DMS114 treated with DMSO at 0.1 percent for 48 hours (cell line): ENCODE data around the gene RIC8B.

ENCODE experiments used
- DNase-seq: peaks from one replicate; lab custom pipeline; 2025; ENCODE audit not compliant: unreplicated experiment; lab: John Stamatoyannopoulos, UW

The RIC8B gene

DNA sequence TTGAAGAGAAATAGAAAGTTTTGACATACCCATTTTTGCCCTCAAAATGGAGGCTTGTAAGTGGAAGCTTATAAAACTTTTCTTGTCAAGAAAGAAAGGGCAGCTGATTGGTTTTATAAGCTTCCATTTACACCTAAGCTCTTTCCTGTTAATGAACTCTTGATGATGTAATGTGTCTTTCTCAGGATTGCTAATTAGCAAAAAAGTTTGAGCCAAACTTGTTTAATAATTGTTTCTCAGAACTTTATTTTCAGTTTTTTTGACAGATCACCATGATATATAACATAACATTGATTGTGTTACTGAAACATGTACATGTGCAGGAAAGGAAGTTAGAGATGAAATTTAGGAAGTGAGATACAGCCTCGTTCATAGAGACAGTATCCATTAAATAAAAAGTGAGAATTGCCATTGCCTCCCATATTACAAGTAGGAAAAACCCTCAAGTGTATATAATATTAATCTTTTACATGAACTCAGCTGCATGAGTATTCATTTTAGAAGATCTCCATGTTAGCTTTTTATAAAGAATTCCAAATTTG, 26.8 kb downstream of the RIC8B start:
- DNase-seq = no peak

DNA sequence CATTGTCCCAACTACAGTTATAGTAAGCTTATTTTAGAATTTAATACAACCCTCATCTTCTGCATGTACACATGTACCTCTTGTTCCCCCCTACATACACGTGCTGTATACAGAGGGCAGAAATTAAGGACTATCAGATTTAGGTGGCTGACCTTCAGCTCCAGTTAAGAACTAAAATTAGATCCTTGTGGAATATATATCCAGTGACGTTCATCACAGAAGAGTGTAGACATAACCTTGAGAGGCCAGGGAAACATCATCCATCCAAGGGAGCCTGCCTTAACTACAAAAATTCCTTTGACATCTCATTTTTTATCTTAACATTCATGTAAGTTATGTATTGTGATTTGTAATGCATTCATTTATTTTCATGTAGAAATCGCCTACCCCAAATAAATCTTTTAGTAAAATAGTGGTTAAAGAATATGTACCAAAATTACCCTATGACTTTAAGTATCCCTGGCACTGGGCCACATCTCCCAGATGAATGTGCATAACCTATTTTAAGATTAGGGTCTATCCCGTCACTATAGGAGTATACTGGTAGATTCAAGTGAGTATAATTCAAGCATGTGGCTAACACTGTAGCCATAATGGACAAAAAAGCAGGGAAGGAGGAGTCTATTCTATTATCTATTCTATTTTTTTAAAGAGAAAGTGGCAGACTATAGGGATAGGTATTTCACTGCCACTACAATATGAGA, 27.5 kb downstream of the RIC8B start:
- DNase-seq = no peak

DNA sequence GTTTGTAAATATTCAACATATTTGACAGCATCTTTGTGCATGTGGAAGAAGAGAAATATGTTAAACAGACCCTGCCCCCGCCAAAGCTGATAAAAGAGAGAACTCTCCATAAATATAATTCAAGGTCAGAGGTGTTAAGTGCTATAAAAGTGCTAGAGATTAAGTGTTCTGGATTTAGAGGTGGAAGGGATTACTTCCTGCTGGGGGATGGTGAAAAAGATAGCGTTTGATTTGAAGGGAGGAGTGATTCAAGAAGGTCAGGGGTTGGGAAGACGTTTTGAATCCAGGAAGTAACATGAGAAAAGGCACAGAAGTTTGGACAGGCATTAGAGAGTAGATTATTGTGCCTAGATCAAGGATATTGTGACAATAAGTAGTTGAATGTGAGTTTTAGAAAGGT, 30.2 kb downstream of the RIC8B start:
- DNase-seq = no peak

DNA sequence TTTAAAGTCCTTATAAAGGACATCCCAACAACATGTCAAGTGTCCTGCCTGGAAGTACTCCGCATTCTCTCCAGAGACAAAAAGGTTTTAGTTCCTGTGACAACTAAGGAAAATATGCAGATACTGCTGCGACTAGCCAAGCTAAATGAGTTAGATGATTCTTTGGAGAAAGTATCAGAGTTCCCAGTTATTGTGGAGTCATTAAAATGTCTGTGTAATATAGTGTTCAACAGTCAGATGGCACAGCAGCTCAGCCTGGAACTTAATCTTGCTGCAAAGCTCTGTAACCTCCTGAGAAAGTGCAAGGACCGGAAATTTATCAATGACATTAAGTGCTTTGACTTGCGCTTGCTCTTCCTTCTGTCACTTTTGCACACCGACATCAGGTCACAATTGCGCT, 40.2 kb downstream of the RIC8B start:
- no peak for DNase-seq

DNA sequence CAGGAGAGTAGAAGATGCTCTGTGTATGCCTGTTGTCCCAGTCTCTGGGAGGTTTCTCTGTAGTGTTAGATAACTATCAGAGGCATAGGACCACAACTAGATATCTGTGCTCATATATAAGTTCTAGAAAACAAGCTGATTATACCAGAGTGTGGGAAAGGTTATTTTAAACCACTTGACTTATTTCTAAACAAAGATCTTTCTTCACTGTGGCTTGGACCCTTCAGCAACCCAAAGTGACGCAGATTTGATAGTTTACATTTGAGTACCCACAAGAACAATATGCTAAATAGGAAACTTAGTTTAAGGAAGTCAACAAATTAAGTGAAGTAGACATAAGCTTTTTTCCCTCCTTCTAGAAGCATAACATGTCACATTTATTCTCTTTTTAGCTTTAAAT, 41.3 kb downstream of the RIC8B start:
- DNase-seq = no peak

DNA sequence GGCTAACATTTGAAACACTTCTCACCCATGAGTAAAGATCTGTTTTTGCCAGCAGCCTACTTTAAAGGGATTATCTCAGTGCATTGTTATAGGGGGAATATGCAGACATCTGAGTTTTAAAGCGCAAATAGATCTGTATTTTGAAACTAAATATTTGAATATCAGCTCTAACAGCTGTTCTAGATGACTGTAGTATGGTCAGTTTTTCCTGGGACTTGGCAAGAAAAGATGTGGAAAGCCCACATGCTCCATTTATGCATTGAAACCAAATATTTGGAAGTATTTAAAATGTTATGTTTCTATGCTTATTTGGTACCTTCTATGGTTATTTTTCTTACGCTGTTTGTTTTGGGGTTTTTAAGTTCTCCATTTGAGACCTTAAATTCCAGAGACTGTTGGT, 41.7 kb downstream of the RIC8B start:
- DNase-seq = no peak

DNA sequence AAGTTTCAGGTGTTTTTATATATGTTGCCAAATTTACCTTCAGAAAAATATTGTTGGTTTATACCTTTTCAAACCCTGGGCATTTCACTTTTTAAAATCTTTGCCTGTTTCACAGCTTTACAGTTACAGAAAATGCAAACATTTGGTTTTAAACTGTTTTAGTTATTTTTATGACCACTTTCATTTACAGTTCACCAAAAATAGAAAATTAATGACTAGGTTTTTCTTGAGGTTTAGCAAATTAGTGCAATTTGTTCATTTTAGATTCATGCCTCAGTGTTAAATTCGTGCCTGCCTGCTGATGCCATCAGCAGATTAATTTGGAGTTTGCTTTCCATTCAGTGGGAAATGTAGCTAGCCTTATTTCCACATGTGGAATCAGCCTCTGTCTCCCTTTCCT, 45.5 kb downstream of the RIC8B start:
- DNase-seq = no peak

DNA sequence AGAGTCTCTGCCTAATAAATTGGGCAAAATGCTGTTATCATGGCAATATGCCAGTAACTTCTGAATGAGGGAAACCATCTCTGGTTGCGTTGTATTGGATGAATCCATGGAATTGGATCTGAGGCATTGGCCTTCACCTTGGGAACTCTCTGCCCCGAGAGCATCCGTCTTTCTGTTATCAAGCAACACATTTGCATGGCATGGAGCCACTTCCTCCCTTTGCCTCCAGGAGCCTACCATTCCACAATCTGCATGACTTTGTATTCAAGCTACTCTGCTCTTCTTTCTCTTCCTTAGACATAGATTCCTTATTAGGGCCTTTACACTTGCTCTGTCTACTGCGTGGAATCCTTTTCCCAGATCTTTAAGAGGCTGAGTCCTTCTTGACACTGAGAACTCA, 57.2 kb downstream of the RIC8B start:
- no peak for DNase-seq

DNA sequence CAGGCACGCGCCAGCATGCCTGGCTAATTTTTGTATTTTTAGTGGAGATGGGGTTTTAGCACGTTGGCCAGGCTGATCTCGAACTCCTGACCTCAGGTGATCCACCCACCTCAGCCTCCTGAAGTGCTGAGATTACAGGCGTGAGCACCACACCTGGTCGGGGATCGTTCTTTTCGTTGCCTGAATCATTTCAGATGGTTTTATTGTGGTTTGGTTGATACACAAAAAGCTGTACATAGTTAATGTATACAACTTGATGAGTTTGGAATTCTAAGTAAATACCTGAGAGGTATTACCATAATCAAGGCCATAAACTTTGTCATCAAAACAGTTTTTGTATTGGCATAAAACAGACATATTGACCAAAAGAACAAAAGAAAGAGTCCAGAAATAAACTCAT, 63.3 kb downstream of the RIC8B start:
- DNase-seq = no peak

DNA sequence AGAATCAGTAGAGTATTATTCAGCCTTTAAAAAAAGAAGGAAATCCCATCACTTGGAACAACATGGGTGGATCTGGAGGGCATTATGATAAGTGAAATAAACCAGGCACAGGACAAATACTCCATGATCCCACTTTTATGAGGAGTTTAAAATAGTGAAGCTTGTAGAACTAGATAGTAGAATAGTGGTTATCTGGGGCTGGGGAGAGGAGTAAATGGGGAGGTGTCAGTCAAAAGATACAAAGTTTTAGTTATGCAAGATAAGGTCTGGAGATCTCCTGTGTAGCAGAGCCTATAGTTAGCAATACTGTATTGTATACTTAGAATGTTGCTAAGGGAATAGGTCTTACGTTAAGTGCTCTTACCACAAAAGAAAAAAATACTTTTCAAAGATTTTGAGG, 64.9 kb downstream of the RIC8B start:
- no peak for DNase-seq

DNA sequence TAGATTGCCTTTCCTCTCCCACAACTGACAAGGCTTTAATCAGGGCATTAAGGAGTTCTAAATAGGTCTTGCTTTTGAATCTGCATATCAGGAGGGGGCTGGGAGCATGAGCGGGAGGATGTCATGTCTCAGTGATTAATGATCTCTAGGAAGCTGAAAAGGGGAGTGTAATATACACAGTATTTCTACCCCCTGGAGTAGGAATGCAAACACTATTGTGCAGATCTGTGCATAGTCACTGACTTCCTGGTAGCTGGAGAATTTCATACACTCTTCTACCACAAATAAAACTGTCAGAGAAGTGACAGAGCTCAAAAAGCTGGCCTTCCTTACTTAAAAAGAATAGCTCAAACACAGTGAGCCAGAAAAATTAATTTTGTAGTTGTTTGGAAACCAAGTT, 65.8 kb downstream of the RIC8B start:
- peak; percentile 77 for DNase-seq

DNA sequence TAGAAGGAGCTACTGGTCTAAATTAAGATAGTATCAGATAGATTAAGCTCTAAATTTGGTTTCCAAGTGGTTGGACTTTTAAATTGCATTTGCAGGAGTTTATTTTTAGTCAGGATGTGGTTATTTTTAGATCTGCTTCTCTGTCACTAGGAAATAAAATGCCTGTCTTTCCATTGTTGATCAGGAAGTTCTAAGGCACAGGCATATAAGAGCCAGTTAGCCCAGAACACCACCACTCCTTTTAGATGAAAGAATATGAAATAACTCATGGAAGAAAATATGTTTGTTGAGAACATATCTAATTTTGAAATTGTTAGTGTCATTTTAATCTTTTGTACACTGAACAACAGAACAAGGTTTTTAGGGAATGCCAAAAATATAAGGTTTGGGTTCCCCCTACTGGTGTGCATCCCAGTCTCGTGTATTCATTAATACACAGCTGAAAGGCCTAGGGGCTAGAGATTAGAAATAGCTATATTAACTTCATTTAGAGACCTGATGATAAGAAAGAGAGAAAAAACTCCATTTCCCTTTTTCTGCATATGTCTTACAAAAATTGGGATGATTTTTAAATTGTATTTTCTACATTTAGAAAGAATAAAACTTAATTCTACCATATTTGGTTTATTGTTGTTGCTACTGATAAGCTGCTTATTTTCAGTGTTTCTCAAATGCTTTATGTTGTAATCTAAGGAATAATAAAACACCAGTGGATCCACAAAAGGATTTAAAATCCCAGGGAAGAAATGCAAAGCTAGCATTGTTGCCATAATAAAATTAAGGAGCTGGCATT, 67.2 kb downstream of the RIC8B start:
- peak; percentile 49 for DNase-seq

DNA sequence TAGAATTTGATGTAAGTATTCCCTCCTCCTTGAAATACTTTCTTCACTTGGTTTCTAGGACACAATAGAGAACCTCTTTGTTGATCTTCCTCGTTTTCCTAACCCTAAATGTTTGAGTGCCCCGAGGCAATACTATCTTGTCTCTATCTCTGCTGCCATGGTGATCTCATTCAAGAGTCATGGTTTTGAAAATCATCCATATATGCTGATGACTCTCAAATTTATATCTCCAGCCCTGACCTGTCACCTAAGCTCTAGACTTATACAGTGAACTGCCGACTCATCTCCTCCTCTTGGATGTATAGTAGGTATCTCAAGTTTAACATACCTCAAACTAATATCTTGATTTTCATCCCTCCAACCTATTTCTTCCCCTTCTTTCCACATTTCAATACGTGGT, 71.4 kb downstream of the RIC8B start:
- no peak for DNase-seq

DNA sequence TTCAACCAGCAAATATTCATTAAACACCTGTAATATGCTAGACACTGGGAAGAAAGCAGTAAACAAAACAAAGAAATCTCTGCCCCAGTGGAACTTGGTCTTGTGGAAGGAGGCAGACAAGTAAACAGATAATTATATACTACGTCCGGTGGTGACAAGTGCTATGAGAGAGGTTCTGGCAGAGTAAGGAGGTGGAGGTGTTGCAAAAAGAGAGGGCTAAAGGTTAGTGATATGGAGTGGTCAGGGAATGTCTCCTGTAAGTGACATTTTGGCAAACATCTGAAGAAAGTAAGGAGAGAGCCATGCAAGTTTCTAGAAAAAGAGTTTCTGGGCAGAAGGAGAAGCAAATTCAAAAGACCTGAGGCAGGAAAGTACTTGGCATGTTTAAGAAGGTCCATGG, 73.4 kb downstream of the RIC8B start:
- no peak for DNase-seq

DNA sequence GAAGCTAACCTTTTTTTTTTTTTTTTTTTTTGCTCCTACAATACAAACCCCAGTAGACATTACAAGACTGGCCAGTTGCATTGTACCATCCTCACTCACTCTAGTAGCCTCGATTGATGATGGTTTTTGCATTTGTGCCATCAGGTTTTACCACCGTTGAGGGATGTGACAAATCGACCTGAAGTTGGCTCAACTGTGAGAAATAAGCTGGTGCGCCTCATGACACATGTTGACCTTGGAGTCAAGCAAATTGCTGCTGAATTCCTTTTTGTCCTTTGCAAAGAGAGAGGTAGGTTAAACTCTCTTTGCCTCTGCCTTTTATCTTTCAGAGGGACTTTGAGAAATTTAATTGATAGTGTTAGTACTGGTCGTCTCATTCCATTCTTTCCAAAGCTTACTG, 76.8 kb downstream of the RIC8B start:
- DNase-seq = no peak

DNA sequence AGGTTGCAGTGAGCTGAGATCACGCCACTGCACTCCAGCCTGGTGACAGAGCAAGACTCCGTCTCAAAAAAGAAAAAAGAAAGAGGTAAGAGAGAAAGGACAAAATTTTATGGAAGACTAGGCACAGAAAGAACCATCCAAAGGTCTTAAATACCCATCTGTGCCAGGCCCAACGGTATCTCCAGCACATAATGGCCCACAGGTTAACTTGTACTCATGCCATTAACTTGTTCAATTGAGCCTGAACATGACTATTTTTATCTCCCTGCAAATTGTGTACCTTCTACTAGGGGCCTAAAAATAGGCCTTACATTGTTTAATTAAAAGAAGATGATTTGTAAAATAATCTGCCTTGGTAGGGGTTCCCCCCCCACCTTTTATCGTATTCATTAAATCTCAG, 80.2 kb downstream of the RIC8B start:
- no peak for DNase-seq

DNA sequence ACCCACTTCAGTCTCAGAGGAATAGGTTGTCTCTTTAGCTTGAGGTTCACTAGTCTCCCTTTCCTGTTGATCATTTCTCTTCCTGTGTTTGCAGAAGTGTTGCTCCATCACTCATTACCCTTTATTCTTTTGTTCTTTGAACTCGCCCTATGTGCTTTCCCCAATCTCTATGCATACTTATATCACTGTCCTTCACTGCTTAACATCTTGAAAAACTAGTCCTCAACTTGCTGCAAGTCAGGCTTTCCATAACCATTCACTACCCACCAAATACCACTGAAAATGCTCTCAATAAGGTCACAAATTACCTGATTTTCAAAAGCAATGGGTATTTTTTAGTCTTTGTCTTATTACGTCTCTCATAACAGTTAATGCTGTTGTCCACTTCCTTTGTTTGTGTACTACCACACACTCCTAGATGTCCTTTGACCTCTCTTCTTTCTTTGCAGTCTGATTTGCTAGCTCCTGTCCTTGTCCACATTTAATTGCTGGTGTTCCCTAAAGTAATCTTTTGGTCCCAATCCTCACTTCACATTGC, 80.8 kb downstream of the RIC8B start:
- no peak for DNase-seq

DNA sequence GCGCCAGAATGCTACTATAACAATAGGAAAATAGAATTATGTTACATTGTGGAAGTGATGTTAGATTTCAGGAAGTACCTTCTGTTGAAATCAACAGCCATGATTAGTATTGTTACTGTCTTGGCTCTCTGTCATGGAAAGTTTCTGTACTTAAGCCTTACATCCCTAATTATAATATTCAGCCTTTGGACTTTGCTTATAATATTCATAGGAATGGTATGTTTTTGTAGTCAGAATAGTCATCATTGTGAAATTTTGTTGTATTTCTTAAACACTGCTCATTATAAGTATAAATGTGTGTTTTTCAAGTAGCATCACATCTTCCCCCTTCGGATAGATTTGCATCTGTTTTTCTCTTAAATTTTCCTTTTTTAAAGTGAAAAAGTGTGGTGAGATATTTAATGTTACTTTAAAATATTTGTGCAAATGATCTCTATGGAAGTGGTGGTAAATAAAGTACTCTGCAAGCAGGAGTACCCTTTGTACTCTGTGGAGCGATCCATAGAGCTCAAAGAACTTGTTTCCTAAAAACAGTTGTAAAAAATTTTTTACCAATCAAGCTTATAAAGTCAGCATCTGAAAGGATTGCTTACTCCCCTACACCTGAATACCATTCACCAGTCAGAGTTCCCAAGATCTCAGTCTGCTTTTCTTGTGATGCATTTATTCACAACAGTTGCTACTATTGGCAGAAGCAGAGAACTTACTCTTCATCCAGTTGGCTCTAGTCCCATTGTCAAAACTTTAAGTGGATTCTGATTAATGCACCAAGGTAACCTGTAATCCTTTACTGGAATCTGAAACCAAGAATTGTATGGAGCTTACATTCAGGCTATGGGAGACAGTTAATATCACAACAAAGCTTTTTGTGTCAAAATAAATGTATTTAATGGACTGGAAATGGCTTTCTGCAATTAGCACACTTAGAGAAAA, 87.8 kb downstream of the RIC8B start:
- no peak for DNase-seq

DNA sequence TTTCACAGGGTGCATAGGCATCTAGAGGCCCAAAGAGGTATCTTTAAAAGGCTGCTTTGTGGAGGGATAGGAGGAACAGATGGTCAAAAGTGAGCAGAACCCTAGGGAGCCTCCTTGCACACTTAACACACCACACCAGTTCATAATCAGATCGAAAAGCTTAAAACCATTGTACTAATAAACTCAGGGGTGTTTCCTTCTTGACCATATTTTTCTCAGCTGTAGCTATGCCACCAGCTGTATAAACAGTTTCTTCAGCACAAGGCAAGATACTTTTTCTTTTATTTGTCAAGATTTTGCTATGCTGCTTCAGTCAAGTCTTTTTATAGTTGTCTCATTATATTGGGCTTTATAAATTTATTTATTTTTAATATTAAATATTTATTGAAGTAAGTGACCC, 88.7 kb downstream of the RIC8B start:
- DNase-seq = no peak

DNA sequence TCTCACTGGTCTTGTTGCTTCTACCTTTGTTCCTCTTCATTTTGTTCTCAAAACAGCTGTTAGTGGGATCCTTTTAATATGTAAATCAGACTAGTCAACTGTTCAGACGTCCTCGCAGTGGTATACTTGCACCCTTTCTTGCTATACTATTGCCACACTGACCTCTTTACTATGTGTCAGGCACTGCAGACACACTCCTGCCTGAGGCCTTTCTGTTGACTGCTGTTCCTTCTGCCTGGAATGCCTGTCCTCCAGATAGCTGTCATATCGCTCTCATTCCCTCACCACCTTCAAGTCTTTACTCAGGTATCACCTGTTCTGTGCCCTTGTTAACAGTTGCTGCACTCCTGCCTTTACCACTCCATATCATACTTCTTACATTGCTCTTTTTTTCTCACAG, 91.2 kb downstream of the RIC8B start:
- DNase-seq = no peak

DNA sequence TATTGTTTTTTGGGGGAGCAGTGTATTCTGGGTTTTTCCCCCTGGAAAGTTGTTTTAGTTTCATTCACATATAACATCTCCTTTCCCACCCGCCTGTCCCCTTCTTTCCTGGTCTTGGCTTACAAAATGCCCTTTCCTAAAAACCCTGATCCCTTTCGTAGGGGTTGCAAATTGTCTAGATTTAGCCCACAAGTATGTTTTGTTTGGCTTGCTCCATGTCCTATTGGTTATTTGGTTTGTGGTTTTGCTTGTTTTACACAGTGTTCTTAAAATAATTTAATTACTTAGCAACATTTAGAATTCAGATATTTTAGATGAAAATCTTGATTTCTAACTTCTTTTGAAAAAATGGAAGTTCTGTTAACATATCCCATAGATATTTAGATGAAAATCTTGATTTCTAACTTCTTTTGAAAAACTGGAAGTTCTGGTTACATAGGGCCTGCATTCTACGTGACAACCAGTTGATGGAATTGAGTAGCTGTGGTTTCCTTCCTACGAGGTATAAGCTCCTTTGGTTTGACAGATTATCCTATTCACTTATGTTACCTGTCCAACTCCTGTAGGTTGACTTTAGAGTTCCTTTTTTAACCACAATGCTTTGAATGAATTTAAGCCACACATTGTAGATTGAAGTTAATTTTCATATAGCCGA, 92.1 kb downstream of the RIC8B start:
- no peak for DNase-seq
